Testis (tissue), 2 donors: Measurements from ENCODE around the gene CITED2.

Source experiments
- POLR2A ChIP-seq: fragments of 450-650 bp; IDR thresholded peaks from one replicate; pipeline ENCODE4 v1.6.1; 2017; ENCODE audit warnings: antibody characterized with exemption, mild to moderate bottlenecking, moderate library complexity
- TF ChIP-seq, protein P1 (sequence below), 3 experiments: fragments of 450-650 bp in 2 of 3; fragments of 200-600 bp in 1 of 3; sonication (generic) in 1 of 3; IDR thresholded peaks; one replicate each; pipeline ENCODE4 v1.5.1; 2016 to 2019; ENCODE audit warnings: antibody characterized with exemption in 3 of 3, mild to moderate bottlenecking in 2 of 3, moderate library complexity in 1 of 3

DNA sequence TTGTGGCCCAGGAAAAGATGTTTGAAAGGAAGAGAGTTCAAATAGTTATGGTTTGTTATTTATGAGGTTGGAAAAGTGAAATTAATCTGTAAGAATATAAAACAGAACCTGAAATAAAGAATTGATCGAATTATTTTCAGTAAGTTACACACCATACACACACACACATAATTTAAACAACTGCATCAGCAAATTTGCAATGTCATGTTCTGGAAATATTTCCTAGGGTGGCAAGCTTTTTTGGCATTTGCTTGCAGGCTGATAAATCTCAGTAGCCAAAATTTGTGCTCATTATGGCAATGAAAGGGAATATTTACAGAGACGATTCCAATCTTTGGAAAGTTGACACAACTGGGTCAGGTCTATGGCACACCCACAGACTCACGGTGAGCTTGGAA, 9.5 kb downstream of the CITED2 start:
- TF ChIP-seq, protein P1, sequence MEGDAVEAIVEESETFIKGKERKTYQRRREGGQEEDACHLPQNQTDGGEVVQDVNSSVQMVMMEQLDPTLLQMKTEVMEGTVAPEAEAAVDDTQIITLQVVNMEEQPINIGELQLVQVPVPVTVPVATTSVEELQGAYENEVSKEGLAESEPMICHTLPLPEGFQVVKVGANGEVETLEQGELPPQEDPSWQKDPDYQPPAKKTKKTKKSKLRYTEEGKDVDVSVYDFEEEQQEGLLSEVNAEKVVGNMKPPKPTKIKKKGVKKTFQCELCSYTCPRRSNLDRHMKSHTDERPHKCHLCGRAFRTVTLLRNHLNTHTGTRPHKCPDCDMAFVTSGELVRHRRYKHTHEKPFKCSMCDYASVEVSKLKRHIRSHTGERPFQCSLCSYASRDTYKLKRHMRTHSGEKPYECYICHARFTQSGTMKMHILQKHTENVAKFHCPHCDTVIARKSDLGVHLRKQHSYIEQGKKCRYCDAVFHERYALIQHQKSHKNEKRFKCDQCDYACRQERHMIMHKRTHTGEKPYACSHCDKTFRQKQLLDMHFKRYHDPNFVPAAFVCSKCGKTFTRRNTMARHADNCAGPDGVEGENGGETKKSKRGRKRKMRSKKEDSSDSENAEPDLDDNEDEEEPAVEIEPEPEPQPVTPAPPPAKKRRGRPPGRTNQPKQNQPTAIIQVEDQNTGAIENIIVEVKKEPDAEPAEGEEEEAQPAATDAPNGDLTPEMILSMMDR (IDR thresholded peaks at IDR 0.05), result no peak
- no peak for TF ChIP-seq POLR2A
